Glomerular endothelial cell (primary cell): ENCODE data around the gene GOLGA8S. TPM values are rescaled to one million over a fixed set of nuclear protein-coding genes. Genes with fewer than 3 reads are reported as not detected.
"Not testable (repeated sequence)": the region's sequence is repeated elsewhere in the genome, so short reads cannot be mapped to it uniquely, and the experiment has no call there.

Experiments
- DNase-seq: peaks from one replicate; pipeline ENCODE4 v3.0.0-alpha.2; 2011; ENCODE audit warnings: low read depth, low spot score; ENCODE audit errors: extremely low read depth
- total RNA-seq: library from RNA; depleted of rRNA; stranded (reverse); fragments of >200 nt; gene quantifications from 2 replicates; pipeline ENCODE4 v1.2.3, GENCODE V29; 2015

The GOLGA8S gene
- total RNA-seq, 1 donor from 2014 or later = 0.06 TPM

- no peak for DNase-seq
Observed at GRCh38 chr15:23395832-23396231, 41.3 kb downstream of the GOLGA8S start.

GRCh38 chr15:23397779-23398178, 43.2 kb downstream of the GOLGA8S start:
- no peak for DNase-seq

DNA sequence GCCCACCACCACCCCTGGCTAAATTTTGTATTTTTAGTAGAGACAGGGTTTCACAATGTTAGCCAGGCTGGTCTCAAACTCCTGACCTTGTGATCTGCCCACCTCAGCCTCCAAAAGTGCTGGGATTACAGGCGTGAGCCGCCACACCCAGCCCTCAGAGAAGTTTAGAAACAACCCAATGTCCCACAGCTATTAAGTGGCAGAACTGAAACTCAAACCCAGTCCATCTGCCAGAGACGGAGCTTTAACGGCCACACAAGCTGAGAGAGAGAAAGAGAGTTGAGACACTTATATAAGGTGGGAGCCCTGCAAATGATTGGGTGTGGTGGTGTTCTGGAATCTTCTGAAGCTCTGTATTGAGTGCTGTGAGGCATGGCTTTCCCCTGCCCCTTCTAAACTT, 43.8 kb downstream of the GOLGA8S start:
- not testable (repeated sequence) for DNase-seq

DNA sequence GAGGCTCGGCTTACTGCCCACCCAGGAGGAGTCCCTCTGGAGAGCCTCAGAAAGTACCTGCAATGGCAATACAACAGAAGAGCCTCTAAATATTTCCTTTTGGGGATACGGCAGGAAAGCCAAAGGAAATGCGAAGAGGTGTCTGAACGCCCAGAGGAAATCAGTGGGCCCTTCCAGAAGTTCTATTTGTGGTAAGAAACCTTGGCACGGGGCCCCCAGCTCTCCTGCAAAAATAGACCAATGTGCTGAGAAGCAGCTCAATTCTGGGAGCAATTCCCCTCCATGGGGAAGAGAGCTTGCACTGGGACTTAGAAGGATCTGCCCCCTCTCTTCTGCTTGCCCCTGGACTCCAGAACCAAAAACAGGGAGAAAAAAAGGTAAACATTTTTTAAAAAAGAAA, 44.7 kb downstream of the GOLGA8S start:
- not testable (repeated sequence) for DNase-seq

GRCh38 chr15:23401627-23402026, 47.1 kb downstream of the GOLGA8S start:
- DNase-seq = no peak

DNA sequence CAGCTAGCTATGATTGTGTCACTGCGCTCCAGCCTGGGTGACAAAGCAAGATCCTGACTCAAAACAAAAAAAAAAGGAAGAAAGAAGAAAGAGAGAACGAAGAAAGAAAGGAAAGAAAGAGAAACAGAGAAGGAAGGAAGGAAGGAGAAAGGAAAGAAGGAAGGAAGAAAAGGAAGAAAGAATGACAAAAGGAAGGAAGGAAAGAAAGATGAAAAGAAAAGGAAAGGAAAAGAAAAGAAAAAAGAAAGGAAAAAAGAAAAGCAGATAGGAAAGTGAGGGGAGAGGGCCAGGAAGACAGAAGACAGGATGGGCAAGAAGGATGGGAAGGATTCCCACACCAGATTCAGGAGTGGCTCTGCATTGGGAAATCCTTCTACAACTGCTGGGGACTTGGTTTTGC, 47.6 kb downstream of the GOLGA8S start:
- no peak for DNase-seq

DNA sequence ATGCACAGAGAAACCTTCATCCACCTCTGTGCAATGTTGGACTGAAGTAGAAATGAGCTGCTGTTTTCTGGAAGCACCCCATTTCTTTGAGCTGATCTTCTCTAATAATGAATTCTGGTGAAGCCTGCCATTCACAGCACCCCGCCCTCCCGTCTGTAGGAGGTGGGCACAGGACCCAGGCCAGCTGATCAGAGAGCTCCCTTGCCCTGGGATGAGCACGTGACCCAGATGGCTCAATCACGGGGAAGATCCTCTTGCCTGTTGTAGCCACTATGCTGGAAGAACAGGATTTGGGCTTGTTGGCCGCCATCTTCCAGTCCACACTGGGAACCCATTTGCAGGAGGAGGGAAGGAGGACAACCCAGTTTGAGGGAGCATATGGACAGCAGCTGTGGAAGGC, 48.0 kb downstream of the GOLGA8S start:
- no peak for DNase-seq

DNA sequence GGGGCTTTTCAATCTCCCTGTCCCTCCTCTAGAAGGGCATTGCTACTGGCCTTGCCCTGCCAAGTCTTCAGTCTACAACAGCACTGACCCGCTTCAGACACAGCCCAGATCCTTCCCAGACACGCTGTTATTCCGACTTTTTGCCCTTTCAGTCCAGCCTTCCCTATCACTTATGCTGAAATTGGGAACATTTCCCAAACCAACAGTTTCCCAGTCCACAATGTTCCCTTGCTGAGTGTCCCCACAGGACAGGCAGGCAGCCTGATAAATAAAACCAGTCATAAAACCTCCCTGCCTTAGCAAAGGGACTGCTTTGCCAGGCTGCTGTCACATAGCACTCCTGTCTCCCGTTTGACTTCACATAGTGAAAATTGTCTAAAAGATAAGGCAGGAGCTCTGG, 49.0 kb downstream of the GOLGA8S start:
- no peak for DNase-seq

DNA sequence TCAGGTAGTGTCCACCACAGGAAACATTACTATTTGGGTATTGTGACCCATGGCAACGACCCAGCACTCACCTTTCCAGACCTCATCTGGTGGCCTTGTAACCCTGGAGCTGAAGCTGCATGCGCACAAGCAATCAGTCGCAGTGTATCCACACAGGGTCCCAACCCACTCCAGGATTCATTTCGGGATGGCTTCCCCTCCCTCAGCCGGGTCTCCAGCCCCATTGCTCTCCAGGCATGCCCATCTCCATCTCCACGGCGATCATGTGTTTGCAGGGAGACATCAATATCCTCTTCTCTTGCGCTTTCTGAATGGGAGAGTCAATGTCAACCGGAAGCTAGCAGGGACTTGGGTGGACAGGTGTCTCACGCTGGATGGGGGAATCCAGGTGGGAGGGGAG, 57.3 kb downstream of the GOLGA8S start:
- DNase-seq = no peak

- DNase-seq = not testable (repeated sequence)
Observed at GRCh38 chr15:23412881-23413600, 58.5 kb downstream of the GOLGA8S start.

Other genes with a start within 250 kb of the GOLGA8S start
- not detected in 2 replicates for gene GOLGA6L1, start 217.9 kb upstream of the GOLGA8S start, total RNA-seq
- gene GOLGA6L26, start 20.6 kb upstream of the GOLGA8S start, total RNA-seq = not detected in 2 replicates
- gene GOLGA6L2, start 92.5 kb downstream of the GOLGA8S start, total RNA-seq = not detected in 2 replicates
- gene MKRN3, start 210.9 kb downstream of the GOLGA8S start, total RNA-seq = 0.41 and 0.58 TPM in 2 replicates